GM19455 (cell line): ENCODE measurements around the gene CFAP45.

Experiments used
- ATAC-seq: cut with Tn5 transposase; IDR thresholded peaks from one replicate; pipeline ENCODE4 v1.9.1; 2021; ENCODE audit not compliant: unreplicated experiment

The CFAP45 gene

DNA sequence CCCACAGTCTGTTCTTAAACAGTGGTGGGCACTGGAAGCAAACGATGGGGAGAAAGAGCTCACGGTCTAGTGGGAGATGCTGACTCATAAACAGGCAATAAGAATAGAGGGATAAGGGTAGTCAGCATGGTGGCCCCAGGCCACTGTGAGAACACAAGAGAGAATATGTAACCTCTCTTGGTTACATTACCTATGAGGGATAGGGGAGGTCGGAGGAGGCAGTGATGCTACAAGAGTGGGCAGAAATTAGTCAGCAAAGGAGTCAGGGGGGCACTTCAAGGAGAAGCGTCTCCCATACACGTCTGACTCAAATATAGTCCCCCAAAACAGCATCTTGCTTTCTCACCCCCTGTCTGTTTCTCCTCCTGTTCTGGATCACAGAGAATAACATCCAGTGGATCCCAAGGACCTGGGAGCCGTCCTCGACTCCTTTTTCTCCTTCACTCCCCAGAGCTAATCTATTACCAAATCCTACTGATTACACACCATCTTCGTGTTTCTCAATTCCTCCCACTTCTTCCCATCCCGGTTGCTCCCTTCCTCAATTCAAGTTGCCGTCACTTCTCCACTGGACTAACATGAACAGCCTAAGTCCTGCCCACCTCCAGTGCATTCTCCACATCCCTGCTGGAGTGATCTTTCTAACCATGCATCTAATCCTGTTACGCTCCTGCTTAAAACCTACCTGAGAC, 71.2 kb downstream of the CFAP45 start:
- no peak for ATAC-seq

DNA sequence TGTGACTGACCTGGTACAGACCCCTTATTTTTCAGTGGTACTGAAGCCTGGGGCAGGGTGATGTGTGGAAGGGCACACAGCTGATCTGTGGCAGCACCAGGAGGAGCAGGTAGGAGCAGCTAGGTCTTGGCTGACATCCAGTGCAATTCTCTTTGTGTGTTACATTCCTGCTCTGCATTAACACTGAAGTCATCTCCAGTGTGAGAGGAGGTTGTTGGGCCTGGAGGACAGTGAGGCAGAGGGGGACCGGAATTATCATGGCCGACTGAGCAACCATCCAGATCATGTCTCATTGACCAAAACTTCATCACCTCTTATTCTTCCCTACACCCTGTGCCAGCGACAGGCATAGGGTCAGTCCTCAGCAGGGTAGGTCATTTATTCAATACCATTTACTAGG, 71.8 kb downstream of the CFAP45 start:
- no peak for ATAC-seq

DNA sequence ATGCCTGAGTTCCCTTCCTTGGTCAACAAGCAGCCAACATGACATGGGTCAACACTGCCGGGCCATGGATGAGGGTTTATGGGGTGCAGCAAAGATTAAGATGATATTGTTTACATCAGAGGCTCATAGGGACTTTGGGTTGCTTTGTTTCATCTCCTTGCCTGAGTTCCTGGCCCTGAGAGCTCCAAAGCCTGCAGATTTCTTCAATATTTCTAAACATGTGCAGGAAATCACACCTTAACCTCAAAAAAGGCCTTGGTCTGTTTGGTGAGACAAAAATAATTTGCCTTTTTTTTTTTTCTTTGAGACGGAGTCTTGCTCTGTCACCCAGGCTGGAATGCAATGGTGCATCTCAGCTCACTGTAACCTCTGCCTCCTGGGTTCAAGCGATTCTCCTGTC, 72.4 kb downstream of the CFAP45 start:
- no peak for ATAC-seq

DNA sequence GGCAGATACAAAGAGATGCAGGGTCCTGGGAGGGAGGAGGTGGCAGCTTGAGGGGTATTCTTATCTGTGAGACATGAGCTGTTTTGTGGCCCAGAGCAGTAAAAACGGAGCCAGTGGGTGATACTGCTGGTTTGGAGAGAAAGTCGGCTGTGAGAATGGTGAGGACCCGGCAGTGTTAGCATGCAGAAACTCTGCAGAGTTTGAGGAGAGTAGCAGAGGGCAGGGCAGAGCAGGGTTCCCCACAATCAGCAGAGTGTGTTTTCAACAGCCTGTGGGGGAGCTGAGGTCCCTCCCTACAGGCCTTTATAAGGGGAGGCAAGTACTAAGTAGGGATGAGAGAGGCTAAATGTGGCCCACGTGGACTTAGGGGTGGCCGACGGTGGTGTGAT, 72.9 kb downstream of the CFAP45 start:
- ATAC-seq = no peak

DNA sequence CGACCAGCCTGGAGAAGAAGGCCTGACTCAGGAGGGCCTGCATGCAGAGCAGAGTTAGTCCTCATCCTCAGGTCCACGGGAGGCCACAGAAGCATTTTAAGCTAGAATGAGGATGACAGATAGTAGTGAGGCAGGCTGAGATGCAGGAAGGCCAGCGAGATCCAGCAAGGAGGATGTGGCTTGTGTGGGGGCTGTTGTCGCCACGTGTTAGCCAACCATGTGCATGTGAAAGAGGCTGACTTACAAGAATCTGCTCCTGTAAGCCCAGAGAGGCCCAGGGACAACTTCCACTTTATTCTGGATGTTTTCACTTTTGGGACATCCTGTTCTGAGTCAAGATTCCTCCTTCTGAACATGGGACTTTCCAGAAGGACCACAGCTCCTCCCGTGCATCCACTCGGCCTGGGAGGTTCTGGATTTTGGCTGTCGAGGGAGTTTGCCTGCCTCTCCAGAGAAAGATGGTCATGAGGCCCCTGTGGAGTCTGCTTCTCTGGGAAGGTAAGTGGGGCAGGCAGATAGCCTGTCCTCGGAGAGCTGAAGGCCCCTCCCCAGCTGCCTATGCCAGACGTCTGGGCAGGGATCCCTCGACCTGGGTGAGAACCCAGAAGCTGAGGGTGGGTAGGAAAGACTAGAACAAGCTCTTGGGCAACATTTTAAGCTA, 73.4 kb downstream of the CFAP45 start, which contains the start of gene SLAMF8:
SLAMF8 (plus strand) TSS at position 433 of the 661 bp plus-strand sequence; CDS start at position 459, 26 bp downstream.
- no peak for ATAC-seq

DNA sequence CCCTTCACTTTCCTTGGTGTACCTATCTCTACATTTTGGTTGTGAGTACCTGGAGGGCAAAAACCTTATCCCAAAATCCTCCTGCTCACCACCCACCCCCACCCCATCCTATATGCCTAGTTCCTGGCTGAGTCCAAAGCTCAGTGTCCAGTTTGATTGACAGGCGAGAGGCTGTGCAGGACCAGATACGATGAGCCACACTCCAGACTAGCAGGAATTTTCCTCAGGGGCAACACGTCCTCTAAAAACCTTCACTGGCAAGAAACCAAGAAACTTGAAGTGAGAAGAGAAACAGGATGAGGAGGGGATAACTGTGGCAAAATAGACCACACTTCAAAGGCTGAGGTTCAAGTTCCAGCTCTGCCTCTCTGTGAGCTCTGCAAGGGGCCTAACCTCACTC, 74.4 kb downstream of the CFAP45 start:
- ATAC-seq = no peak

DNA sequence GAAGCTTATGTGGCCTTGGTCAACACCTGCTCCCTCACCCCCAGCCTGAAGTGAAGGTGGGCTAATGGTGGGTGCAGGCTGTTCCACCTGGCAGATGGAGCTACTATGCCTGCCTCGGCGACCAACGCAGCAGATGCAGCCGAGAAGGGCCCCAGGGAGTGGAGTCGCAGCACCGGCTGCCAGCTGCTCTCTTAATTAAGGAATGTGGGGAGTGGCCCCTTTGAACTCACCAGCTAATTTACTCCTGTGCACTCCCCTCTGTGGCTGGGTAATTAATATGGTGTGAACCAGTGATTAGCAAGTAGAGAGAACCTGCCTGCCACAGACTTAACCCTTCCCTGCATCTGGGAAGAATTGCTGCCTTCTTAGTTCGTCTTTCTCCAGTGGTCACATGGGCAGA, 76.6 kb downstream of the CFAP45 start:
- ATAC-seq = no peak
